Measurements from ENCODE around the gene GLT1D1.

Gene GLT1D1

GRCh38 chr12:129025055-129025454 is 171.8 kb downstream of the GLT1D1 start:
- no peak overlapping the region for H3K27ac ChIP-seq (ENCODE audit: low read depth, low read length)
- no peaks in the 10 kb centered on the region for H3K9me3 ChIP-seq (ENCODE audit: insufficient read depth, low read length)
- H3K27me3 ChIP-seq (ENCODE audit: low read length) = no peaks in the 10 kb centered on the region
- no peaks in the 10 kb centered on the region for H3K36me3 ChIP-seq (ENCODE audit: low read length)
- no peaks in the 10 kb centered on the region for H3F3A ChIP-seq (ENCODE audit: insufficient read depth)
- H3K4me3 ChIP-seq (ENCODE audit: insufficient read depth, low read length, poor library complexity, severe bottlenecking) = no peak overlapping the region
- no peaks in the 10 kb centered on the region for H3K79me2 ChIP-seq (ENCODE audit: insufficient read depth, low read length)
- no peaks in the 10 kb centered on the region for H3K9me2 ChIP-seq (replicated peaks; ENCODE audit: insufficient read depth, low read length)
- H4K20me1 ChIP-seq (ENCODE audit: low read depth, low read length) = no peaks in the 10 kb centered on the region
- no peak overlapping the region for H3K9ac ChIP-seq (ENCODE audit: low read length)
- no peak overlapping the region for H2AFZ ChIP-seq (ENCODE audit: low read depth, low read length, severe bottlenecking)
- TF ChIP-seq, protein P1, sequence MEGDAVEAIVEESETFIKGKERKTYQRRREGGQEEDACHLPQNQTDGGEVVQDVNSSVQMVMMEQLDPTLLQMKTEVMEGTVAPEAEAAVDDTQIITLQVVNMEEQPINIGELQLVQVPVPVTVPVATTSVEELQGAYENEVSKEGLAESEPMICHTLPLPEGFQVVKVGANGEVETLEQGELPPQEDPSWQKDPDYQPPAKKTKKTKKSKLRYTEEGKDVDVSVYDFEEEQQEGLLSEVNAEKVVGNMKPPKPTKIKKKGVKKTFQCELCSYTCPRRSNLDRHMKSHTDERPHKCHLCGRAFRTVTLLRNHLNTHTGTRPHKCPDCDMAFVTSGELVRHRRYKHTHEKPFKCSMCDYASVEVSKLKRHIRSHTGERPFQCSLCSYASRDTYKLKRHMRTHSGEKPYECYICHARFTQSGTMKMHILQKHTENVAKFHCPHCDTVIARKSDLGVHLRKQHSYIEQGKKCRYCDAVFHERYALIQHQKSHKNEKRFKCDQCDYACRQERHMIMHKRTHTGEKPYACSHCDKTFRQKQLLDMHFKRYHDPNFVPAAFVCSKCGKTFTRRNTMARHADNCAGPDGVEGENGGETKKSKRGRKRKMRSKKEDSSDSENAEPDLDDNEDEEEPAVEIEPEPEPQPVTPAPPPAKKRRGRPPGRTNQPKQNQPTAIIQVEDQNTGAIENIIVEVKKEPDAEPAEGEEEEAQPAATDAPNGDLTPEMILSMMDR (IDR thresholded peaks at IDR 0.05; ENCODE audit: insufficient read depth, low read length, poor library complexity, severe bottlenecking) = no peak
- no peak for TF ChIP-seq EZH2phosphoT487 (conservative IDR thresholded peaks at IDR 0.05; ENCODE audit: low read length)
- no peak overlapping the region for H3K4me2 ChIP-seq (ENCODE audit: low read depth, low read length, poor library complexity, severe bottlenecking)

- Histone ChIP-seq H3K4me2 (ENCODE audit: low read depth, low read length, poor library complexity, severe bottlenecking) (no peak overlapping the region), H3F3A (ENCODE audit: insufficient read depth) (no peaks in the 10 kb centered on the region), H3K27me3 (ENCODE audit: low read length) (no peaks in the 10 kb centered on the region), H3K4me3 (ENCODE audit: insufficient read depth, low read length, poor library complexity, severe bottlenecking) (no peak overlapping the region), H3K9me3 (ENCODE audit: insufficient read depth, low read length) (no peaks in the 10 kb centered on the region), H3K36me3 (ENCODE audit: low read length) (no peaks in the 10 kb centered on the region), H3K9ac (ENCODE audit: low read length) (no peak overlapping the region), H2AFZ (ENCODE audit: low read depth, low read length, severe bottlenecking) (no peak overlapping the region), H3K79me2 (ENCODE audit: insufficient read depth, low read length) (no peaks in the 10 kb centered on the region), H4K20me1 (ENCODE audit: low read depth, low read length) (no peaks in the 10 kb centered on the region), H3K9me2 (replicated peaks; ENCODE audit: insufficient read depth, low read length) (no peaks in the 10 kb centered on the region), H3K27ac (ENCODE audit: low read depth, low read length) (no peak overlapping the region)
- TF ChIP-seq EZH2phosphoT487 (conservative IDR thresholded peaks at IDR 0.05; ENCODE audit: low read length) = no peak
- TF ChIP-seq, protein P1 (IDR thresholded peaks at IDR 0.05; ENCODE audit: insufficient read depth, low read length, poor library complexity, severe bottlenecking) = no peak
Observed at GRCh38 chr12:129028844-129029243, 175.6 kb downstream of the GLT1D1 start.
